22Rv1 (cell line): Measurements from ENCODE around the gene DRD5.

Experiments used
- H3K27ac ChIP-seq: fragments of 450-650 bp; 2 replicates; pipeline ENCODE4 v1.5.1; 2017
- CTCF ChIP-seq: fragments of 450-650 bp; IDR thresholded peaks from 2 replicates; pipeline ENCODE4 v1.5.1; 2017; ENCODE audit warnings: mild to moderate bottlenecking
- ZFX ChIP-seq: fragments of 450-650 bp; IDR thresholded peaks from 2 replicates; pipeline ENCODE4 v1.6.1; 2017; ENCODE audit warnings: antibody characterized with exemption, borderline replicate concordance

The DRD5 gene

DNA sequence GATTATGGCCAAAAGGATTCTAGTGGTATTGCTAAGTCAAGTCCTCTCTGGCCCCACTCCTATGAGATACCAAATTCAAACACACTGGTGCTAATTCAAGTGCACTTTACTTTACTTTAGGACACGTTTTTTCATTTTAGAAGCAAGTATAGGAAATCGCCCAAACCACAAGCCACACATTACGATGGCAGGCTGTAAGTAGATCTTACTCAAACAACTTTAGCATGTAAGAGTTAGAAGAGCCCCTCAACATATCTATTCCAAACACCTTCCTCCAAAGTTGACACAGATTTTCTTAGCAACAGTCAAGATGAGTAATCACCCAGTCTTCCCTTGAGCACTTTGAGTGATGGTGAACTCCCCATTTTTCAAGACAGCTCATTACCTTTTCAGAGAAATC is 43.6 kb downstream of the DRD5 start:
- H3K27ac ChIP-seq = no peak overlapping the region
- no peak for TF ChIP-seq CTCF

GRCh38 chr4:9826551-9826950 is 45.1 kb downstream of the DRD5 start:
- no peak overlapping the region for H3K27ac ChIP-seq
- TF ChIP-seq ZFX (no peak), CTCF (no peak)

- TF ChIP-seq CTCF (no peak), ZFX (no peak)
Measured at GRCh38 chr4:9832640-9833039, 51.2 kb downstream of the DRD5 start.

DNA sequence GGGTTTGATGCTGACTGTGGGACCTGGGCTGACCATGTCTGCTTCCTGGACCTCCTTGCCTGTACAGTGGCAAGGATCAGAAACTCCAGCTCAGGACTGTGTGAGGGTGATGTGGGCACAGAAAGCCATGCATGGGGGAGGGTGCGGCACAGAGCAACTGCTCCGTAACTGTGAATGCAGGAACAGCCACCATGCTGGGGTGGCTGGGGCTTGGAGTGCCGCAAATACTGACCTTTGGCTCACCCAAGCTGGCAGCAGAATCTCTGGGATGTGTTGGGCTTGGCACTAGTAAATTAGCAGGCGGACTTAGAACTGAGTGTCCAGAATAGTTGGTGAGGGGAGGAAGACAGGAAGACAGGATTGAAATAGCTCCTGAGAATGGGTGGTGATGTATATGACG is 52.0 kb downstream of the DRD5 start:
- H3K27ac ChIP-seq = no peak overlapping the region

More at GRCh38 chr4:9832640-9833039, 51.2 kb downstream of the DRD5 start:
- no peak overlapping the region for H3K27ac ChIP-seq

More for the DNA sequence above, 52.0 kb downstream of the DRD5 start:
- no peak for TF ChIP-seq CTCF
- TF ChIP-seq ZFX = no peak
